CD4-positive, alpha-beta T cell treated with Interleukin-17A for 4 hours (primary cell): ENCODE results near the gene EPS8L3.
A peak's percentile ranks its signal among the peaks of the same experiment; 100 is the strongest.
"Not testable (repeated sequence)": the region's sequence is repeated elsewhere in the genome, so short reads cannot be mapped to it uniquely, and the experiment has no call there.

Experiments used
- DNase-seq: peaks from one replicate; pipeline ENCODE4 v3.0.0-alpha.2; 2020; ENCODE audit warnings: mixed read lengths

EPS8L3 gene

GRCh38 chr1:109776911-109777310 is 13.2 kb upstream of the EPS8L3 start:
- DNase-seq: peak; percentile 84

DNA sequence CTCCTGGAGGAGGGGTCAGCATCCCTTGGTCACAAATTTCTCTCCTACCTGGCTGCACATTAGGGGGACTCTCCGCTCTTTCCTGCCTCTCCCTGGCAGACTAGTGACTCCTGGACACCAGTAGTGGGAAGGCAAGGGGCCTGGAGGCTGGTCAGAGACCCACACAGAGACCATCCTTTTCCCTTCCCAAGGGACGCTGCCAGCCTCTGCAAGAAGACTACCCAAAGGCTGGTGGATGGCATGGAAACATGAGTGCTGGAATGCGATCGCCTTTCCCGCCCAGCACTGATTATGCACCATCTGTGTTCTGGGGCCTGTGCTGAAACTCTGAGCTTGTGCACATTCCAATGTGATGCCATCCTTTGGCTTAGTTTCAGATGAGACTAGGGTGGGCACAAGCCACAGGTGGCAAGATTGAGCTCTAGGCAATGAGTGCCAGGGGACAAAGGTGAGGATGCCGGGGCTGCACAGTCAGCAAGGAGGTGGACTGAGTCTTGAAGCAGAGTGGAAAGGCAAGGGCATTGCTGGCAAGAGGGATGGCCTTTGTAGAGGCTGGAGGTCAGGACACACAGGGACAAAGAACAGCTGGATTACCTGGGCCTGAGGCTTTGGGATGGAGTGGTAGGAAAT is 12.6 kb upstream of the EPS8L3 start:
- no peak for DNase-seq

GRCh38 chr1:109775398-109775797 is 11.7 kb upstream of the EPS8L3 start:
- DNase-seq: no peak

- DNase-seq: no peak
Measured at GRCh38 chr1:109773900-109774485, 10.3 kb upstream of the EPS8L3 start.

- peak; percentile 76 for DNase-seq
Measured at GRCh38 chr1:109773203-109773899, 9.6 kb upstream of the EPS8L3 start.

- no peak for DNase-seq
Measured at GRCh38 chr1:109772658-109773202, 9.0 kb upstream of the EPS8L3 start.

DNA sequence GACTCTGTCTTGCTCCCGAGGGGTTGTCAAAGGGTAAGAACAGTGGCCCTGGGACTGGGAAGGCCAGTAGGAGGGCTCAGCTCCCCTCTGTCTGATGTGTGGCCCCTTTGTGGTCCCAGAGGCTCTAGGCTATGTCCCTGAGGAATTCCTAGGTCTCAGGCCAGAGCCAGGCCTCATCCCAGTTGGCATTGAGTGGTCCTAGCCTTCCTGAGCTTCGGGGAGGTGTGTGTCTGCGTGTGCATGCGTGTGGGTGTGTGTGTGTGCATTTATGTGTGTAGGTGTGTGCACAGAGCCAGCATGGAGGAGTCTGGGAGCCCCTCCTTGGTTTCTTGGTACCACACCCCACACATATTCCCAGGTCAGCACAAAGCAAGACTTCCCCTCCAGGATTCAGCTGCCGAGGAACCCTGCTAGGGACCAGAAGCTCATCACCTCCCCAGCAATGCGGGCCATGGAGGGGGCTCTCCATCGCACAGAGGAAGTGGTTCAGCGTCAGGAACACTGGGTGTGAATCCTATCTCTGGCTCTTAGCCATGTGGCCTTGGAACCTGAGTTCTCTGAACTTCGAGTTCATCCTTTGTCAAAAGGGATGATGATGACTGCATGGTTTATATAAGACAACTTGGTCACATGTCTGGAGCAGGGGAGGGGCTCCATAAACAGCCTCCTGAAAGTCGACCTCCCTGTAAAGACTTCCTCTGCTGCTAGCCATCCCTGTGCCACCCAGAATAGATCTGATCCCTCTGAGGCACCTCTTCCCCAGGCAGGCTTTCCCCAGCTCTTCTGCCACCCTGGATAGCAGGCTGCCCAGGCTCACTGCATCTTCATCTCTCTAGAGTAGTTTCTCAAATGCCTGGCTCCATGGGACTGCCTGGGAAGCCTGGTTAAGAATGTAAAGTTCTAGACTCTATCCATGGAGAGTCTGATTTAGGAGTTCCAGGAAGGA is 8.3 kb upstream of the EPS8L3 start:
- DNase-seq: no peak

DNA sequence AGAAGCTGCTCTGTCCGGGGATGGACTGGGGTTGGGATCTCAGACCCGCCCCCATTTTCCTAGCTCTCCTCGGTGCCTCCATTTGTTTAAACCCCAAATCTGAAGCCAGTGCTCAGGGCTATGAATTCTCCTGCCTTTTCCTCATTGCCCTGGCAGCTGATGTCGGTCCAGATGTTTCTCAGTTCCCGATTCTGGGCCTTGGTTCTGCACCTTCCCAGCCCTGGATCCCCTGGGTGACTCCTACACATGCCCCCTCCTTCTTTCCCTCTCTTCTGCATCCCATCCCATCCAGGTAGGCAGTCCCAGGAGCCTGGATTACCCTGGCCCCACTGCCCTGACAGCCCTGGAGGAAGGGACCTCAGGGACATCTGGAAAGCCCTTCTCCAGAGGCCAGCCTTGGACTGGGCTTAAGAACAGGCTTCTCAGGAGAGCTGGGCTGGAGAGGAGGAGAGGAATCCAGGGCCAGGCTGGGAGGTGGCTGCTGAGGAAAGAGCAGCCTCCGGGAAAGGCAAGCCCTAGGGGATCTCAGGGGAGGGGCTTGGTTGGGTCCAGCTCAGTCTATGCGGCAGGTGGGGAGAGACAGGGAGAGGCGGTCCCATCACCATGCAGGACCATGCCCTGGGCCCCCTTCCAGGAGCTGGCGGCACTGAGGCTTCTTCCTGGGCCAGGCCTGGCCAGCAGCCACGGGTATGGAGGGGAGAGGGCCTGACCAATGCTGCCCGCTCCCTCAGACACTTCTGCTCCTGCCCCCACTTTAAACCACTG is 6.8 kb upstream of the EPS8L3 start:
- DNase-seq: no peak

- DNase-seq: no peak
Measured at GRCh38 chr1:109769330-109770078, 5.8 kb upstream of the EPS8L3 start.

GRCh38 chr1:109768820-109769219 is 5.1 kb upstream of the EPS8L3 start:
- DNase-seq: no peak

DNA sequence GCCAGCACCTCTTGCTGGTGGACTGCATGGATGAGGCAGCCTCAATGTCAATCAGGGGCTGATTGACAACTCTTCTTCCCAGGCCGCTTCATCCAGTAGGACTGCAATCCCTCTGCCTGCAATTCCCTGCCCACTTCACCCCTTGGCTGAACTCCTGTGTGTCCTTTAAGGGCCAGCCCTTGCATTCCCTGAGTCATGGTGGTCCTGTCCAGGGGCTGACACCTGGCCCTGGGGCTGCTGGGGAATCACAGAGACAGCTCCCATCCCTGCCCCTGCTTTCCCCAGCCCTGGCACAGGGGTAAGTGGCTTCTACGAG is 4.6 kb upstream of the EPS8L3 start:
- DNase-seq: no peak

DNA sequence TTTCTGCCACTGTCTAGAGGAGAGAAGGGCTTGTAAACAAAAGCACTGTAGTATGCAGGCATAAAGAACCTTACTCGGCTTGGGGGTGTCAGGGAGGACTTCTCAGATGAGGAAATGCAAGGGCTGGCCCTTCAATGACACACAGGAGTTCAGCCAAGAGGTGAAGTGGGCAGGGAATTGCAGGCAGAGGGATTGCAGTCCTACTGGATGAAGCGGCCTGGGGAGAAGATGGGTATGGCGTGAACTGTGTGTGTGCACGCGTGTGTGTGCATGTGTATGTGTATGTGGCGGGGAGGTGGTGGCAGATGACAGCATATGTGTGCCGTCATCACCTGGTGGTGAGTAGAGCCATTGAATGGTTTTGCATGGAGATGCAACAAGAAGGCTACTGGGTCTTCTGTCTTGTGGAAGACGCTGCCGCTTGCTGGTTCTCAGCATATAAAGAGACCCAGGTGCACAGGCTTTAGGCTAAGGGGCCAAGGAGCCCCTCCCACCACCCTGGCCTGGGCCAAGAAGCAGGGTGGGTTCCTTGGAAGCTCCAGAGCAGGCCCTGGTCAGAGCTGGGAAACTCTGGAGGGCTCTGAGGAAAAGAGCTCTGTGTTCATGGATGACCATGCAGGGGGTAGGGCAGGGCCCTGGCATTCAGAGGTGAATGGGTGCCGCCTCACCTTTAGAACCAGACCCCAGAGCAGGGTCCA is 4.1 kb upstream of the EPS8L3 start:
- DNase-seq: no peak

DNA sequence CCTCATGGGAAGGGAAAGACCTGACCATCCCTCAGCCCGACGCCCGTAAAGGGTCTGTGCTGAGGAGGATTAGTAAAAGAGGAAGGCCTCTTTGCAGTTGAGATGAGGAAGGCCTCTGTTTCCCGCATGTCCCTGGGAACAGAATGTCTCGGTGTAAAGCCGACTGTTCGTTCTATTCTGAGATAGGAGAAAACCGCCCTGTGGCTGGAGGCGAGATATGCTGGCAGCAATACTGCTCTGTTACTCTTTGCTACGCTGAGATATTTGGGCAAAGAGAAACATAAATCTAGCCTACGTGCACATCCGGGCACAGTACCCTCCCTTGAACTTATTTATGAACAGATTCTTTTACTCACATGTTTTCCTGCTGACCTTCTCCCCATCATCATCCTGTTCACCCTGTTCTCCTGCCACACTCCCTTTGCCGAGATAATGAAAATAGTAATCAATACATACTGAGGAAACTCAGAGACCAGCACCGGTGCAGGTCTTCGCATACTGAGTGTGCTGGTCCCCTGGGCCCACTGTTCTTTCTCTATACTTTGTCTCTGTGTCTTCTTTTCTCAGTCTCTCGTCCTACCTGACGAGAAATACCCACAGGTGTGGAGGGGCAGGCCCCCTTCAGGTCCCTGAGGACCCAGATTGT is 3.4 kb upstream of the EPS8L3 start:
- not testable (repeated sequence) for DNase-seq

GRCh38 chr1:109765896-109766615 is 2.3 kb upstream of the EPS8L3 start:
- DNase-seq: no peak

DNA sequence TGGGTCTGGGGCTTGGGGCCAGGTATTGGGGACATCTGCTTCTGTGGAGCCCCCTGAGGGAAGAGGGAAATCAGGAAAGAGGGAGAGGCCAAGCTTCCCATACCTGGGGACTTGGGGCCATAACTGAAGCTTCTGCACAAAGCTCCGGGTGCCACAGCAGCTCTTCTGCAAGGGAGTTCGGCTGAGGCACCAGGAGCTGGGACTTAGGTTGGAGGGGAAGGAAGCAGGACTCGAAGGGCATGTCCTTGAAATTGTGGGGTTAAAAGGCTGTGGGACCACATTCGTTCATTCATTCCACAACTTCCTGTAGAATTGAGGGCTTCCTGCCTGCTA is 1.7 kb upstream of the EPS8L3 start:
- no peak for DNase-seq

- no peak for DNase-seq
Measured at GRCh38 chr1:109764561-109765482, 1.1 kb upstream of the EPS8L3 start.

DNA sequence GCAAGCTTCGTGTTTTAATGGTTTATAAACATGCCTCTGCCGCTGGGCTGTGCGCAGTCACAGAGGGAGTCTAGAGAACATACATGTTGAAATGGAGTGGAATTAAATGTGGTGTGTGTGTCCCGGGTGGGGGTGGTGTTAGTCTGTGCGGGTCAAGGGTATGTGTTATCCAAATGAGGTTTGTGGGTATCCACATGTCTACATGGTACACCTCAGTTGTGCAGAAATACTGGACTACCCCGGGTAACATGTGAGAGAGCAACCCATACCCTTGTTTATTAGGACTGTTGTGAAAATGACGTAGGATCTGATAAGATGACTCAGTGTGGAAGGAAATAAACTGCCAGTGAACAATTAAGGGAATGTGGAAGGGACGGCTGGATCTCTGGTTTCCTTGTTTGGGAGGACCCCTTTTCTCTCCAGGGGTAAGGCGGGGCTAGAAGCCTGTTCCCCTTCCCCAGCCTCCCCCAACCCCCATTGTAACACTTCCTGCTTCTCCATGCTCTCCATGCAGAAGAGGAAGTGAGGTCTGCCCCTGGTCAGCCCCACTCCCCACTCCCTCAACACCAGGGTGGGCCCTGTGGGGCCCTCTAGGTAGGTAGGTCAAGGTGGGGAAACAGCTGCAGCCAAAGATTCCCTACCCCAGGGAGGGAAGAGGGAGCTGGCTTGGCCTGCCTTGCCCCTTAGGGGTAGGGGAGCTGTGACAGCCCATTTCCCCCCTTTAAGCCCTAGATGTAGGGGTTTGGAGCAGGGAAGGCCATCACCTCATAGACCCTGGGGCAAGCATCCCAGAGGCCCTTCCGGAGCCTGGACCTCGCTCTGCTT is 690 bp downstream of the EPS8L3 start:
- no peak for DNase-seq
